Endothelial cell of umbilical vein (primary cell): ENCODE measurements around the gene EIF3D. TPM values are rescaled to one million over a fixed set of nuclear protein-coding genes. Genes with fewer than 3 reads are reported as not detected.

ENCODE experiments used
- BruUV-seq: library from RNA; stranded (reverse); fragments of 400-500 nt; replicated peaks from 2 replicates; lab custom pipeline; 2021; lab: Mats Ljungman, UMichigan
- CTCF ChIA-PET: fragments of 300-600, 350-600 bp; sonication (Branson Sonifier 250); formaldehyde crosslinking; loops from one replicate; lab custom pipeline; 2021; ENCODE audit warnings: antibody characterized with exemption, inconsistent platforms; lab: Charles Lee
- POLR2A ChIA-PET: fragments of 300-600, 350-600 bp; sonication (Branson Sonifier 250); formaldehyde crosslinking; loops from one replicate; lab custom pipeline; 2021; ENCODE audit warnings: antibody characterized with exemption, inconsistent platforms; lab: Charles Lee
- DNase-seq: peaks from one replicate; pipeline ENCODE4 v3.0.0-alpha.2; 2011; ENCODE audit warnings: low read depth, low spot score
- FAIRE-seq: peaks from 2 replicates; lab custom pipeline; 2011; peaks lifted over from hg19 to GRCh38; lab: Jason Lieb, UNC
- H2AFZ ChIP-seq: 2 replicates; pipeline ENCODE4 v1.6.0; 2012; ENCODE audit warnings: low read depth, low read length, control low read depth, inconsistent platforms
- H3K27ac ChIP-seq: 2 replicates; pipeline ENCODE4 v1.5.1; 2011; ENCODE audit warnings: low read depth, mild to moderate bottlenecking, control low read depth, low read length, moderate library complexity; ENCODE audit not compliant: insufficient read depth
- H3K27me3 ChIP-seq, 2 experiments: 2 replicates each; pipeline versions ENCODE4 v1.6.0 to v1.6.1; 2011; ENCODE audit warnings: low read length in 2 of 2, mixed read lengths in 1 of 2; ENCODE audit not compliant: control insufficient read depth in 2 of 2, insufficient read depth in 2 of 2
- H3K36me3 ChIP-seq, 2 experiments: 2 replicates in 1 of 2; 3 replicates in 1 of 2; pipeline ENCODE4 v1.5.1; 2011; ENCODE audit warnings: low read length in 2 of 2, mild to moderate bottlenecking in 1 of 2, moderate library complexity in 1 of 2; ENCODE audit not compliant: control insufficient read depth in 2 of 2, insufficient read depth in 2 of 2; ENCODE audit errors: extremely low read depth in 1 of 2
- H3K4me1 ChIP-seq: 3 replicates; pipeline ENCODE4 v1.5.1; 2011; ENCODE audit warnings: mild to moderate bottlenecking, low read length; ENCODE audit not compliant: control insufficient read depth, insufficient read depth; ENCODE audit errors: extremely low read depth
- H3K4me2 ChIP-seq: 2 replicates; pipeline ENCODE4 v1.6.1; 2011; ENCODE audit warnings: low read length, control low read depth, mixed read lengths; ENCODE audit not compliant: insufficient read depth
- H3K4me3 ChIP-seq, 3 experiments: fragments of 200-600 bp in 1 of 3; sonication (generic), shearing (Covaris generic) in 1 of 3; replicated peaks in 1 of 3; 2 replicates each; pipeline ENCODE4 v1.5.1; 2011 to 2016; ENCODE audit warnings: control low read depth in 3 of 3, low read length in 3 of 3, mild to moderate bottlenecking in 2 of 3, inconsistent platforms in 1 of 3, low read depth in 1 of 3, moderate library complexity in 1 of 3; ENCODE audit not compliant: insufficient read depth in 1 of 3
- H3K79me2 ChIP-seq: 2 replicates; pipeline ENCODE4 v1.6.0; 2012; ENCODE audit warnings: low read length, inconsistent platforms; ENCODE audit not compliant: control insufficient read depth, insufficient read depth
- H3K9ac ChIP-seq: replicated peaks from 2 replicates; pipeline ENCODE3; 2011; ENCODE audit warnings: low read length, control low read depth; ENCODE audit not compliant: insufficient read depth; ENCODE audit errors: extremely low read depth
- H3K9me1 ChIP-seq: replicated peaks from 3 replicates; pipeline ENCODE4 v1.6.0; 2011; ENCODE audit warnings: mild to moderate bottlenecking, low read length; ENCODE audit not compliant: control insufficient read depth, insufficient read depth; ENCODE audit errors: extremely low read depth
- H3K9me3 ChIP-seq: replicated peaks from 2 replicates; pipeline ENCODE4 v1.5.1; 2012; ENCODE audit warnings: low read length, inconsistent platforms; ENCODE audit not compliant: control insufficient read depth, insufficient read depth
- H4K20me1 ChIP-seq: replicated peaks from 2 replicates; pipeline ENCODE3; 2011; ENCODE audit warnings: mild to moderate bottlenecking, low read length; ENCODE audit not compliant: control insufficient read depth, insufficient read depth; ENCODE audit errors: extremely low read depth
- EZH2 ChIP-seq: IDR thresholded peaks from 2 replicates; pipeline ENCODE4 v1.6.1; 2012; ENCODE audit warnings: borderline replicate concordance, low read depth, mild to moderate bottlenecking, moderate library complexity, low read length, inconsistent platforms; ENCODE audit not compliant: severe bottlenecking
- FOS ChIP-seq: IDR thresholded peaks from 2 replicates; pipeline ENCODE4 v1.6.1; 2011; ENCODE audit warnings: mild to moderate bottlenecking, low read length, moderate library complexity, borderline replicate concordance; ENCODE audit not compliant: insufficient read depth
- GATA2 ChIP-seq: IDR thresholded peaks from 2 replicates; pipeline ENCODE4 v1.7.0; 2011; ENCODE audit warnings: low read depth, mild to moderate bottlenecking, moderate library complexity, mixed read lengths, low read length; ENCODE audit not compliant: insufficient read length, insufficient read depth
- JUN ChIP-seq: IDR thresholded peaks from 2 replicates; pipeline ENCODE4 v1.6.1; 2011; ENCODE audit warnings: borderline replicate concordance, low read depth; ENCODE audit not compliant: insufficient read length, insufficient read depth
- MYC ChIP-seq: IDR thresholded peaks from one replicate; pipeline ENCODE4 v1.6.1; 2011; ENCODE audit warnings: mild to moderate bottlenecking, low read depth, low read length
- POLR2A ChIP-seq: IDR thresholded peaks from 2 replicates; pipeline ENCODE4 v1.6.1; 2012; ENCODE audit warnings: low read depth, mild to moderate bottlenecking, control low read depth, low read length
- POLR2AphosphoS5 ChIP-seq: IDR thresholded peaks from 2 replicates; pipeline ENCODE4 v1.6.1; 2012; ENCODE audit warnings: low read depth, mild to moderate bottlenecking, control low read depth, low read length, moderate library complexity; ENCODE audit not compliant: insufficient read depth
- dilution Hi-C: fragments of 300-500 bp; cut with MboI; formaldehyde crosslinking; loops from one replicate; pipeline ENCODE4 v1.15.0; 2019; ENCODE audit warnings: low sequenced_read_pairs; ENCODE audit not compliant: extremely low pct_ligation_motif_present
- intact Hi-C: fragments of 100-400 bp; cut with micrococcal nuclease; formaldehyde crosslinking; loops from one replicate; pipeline ENCODE4 v1.10.0; 2022
- polyA plus RNA-seq, 4 experiments: library from polyadenylated mRNA; depleted of rRNA in 3 of 4; stranded (reverse) in 3 of 4; unstranded in 1 of 4; fragments of >200 nt; gene quantifications; 2 replicates each; pipeline versions ENCODE4 v1.2.1 to v1.2.3, GENCODE V29; 2011 to 2012; ENCODE audit warnings: missing spikeins in 1 of 4
- total RNA-seq: library from RNA; stranded (reverse); gene quantifications from 2 replicates; pipeline ENCODE4 v1.2.3, GENCODE V29; 2021
- TF ChIP-seq, protein P1 (sequence below), 2 donors: IDR thresholded peaks; 1 replicate in 1 of 2; 2 replicates in 1 of 2; pipeline ENCODE4 v1.5.1; 2011; ENCODE audit warnings: low read length in 2 of 2, mild to moderate bottlenecking in 2 of 2, moderate library complexity in 2 of 2, control low read depth in 1 of 2, inconsistent platforms in 1 of 2, low read depth in 1 of 2; ENCODE audit not compliant: insufficient read depth in 1 of 2; ENCODE audit errors: extremely low read depth in 1 of 2
- TF ChIP-seq, protein P2 (sequence below): IDR thresholded peaks from 2 replicates; pipeline ENCODE4 v1.6.1; 2011; ENCODE audit not compliant: insufficient read depth, insufficient read length

The EIF3D gene
- total and polyA plus RNA-seq, 2 donors (not counting 3 experiments of a cell fraction or from before 2014, with no cell fraction given): 201 to 413 TPM

DNA sequence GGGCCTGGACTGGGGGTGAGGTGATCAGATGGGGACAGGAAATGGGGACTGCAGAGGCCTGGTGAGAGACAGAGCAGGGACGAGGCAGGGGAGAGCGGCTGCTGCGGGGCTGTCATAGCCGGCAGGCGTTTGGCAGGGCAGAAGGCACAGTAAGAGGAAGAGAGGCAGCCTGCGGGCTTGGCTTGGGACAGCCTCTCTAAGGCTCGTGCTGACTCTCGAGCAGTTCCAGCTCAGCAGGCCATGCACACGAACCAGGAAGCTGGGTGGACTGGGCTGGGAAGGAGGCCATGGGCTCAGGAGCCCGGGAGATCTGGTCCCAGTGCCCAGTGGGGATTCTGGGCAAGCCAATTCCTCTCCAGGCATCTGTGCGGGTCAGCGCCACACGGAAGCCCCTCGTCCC is 19.6 kb upstream of the EIF3D start:
- no peak overlapping the region for H3K9ac ChIP-seq
- TF ChIP-seq EZH2 (no peak), FOS (no peak), MYC (no peak), JUN (no peak), POLR2AphosphoS5 (no peak), POLR2A (no peak), GATA2 (no peak)
- TF ChIP-seq, protein P1, sequence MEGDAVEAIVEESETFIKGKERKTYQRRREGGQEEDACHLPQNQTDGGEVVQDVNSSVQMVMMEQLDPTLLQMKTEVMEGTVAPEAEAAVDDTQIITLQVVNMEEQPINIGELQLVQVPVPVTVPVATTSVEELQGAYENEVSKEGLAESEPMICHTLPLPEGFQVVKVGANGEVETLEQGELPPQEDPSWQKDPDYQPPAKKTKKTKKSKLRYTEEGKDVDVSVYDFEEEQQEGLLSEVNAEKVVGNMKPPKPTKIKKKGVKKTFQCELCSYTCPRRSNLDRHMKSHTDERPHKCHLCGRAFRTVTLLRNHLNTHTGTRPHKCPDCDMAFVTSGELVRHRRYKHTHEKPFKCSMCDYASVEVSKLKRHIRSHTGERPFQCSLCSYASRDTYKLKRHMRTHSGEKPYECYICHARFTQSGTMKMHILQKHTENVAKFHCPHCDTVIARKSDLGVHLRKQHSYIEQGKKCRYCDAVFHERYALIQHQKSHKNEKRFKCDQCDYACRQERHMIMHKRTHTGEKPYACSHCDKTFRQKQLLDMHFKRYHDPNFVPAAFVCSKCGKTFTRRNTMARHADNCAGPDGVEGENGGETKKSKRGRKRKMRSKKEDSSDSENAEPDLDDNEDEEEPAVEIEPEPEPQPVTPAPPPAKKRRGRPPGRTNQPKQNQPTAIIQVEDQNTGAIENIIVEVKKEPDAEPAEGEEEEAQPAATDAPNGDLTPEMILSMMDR (IDR thresholded peaks at IDR 0.05; ENCODE audit: extremely low read depth in 1 of 2, insufficient read depth in 1 of 2, low read depth in 1 of 2, low read length in 2 of 2): no peak
- TF ChIP-seq, protein P2, sequence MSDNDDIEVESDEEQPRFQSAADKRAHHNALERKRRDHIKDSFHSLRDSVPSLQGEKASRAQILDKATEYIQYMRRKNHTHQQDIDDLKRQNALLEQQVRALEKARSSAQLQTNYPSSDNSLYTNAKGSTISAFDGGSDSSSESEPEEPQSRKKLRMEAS: no peak
- no peaks in the 10 kb centered on the region for H4K20me1 ChIP-seq
- no peak for DNase-seq
- H3K4me3 ChIP-seq: no peak overlapping the region
- no peak overlapping the region for H2AFZ ChIP-seq
- intact Hi-C loops (no loop called here), dilution Hi-C loops (no loop called here)
- no peak for FAIRE-seq
- no peaks in the 10 kb centered on the region for H3K9me1 ChIP-seq
- no peak overlapping the region for H3K27ac ChIP-seq
- peaks cover 15% of the 10 kb centered on the region for H3K4me1 ChIP-seq
- ChIA-PET CTCF (interaction anchor here (0.6 to 6.0 kb wide), 3 partner anchors 261 to 308 kb away, joined by 3 to 116 read pairs (median 21); no protein-coding TSS in a partner anchor), POLR2A (no interaction called here)
- no peaks in the 10 kb centered on the region for H3K79me2 ChIP-seq
- H3K4me2 ChIP-seq: no peak overlapping the region
- H3K36me3 ChIP-seq: no peaks in the 10 kb centered on the region
- no TSS peak for BruUV-seq
- peaks cover 4 to 5% of the 10 kb centered on the region in 2 experiments for H3K27me3 ChIP-seq
- no peaks in the 10 kb centered on the region for H3K9me3 ChIP-seq
